Activated naive CD8-positive, alpha-beta T cell treated with anti-CD3 and anti-CD28 coated beads, Interleukin-2, amount 50 U/mL, for 16 hours (primary cell): ENCODE measurements around the gene ADAMTS8.

Source experiments
- DNase-seq: peaks from one replicate; pipeline ENCODE4 v3.0.0-alpha.2; 2020; ENCODE audit warnings: low read depth, low spot score

Gene ADAMTS8

DNA sequence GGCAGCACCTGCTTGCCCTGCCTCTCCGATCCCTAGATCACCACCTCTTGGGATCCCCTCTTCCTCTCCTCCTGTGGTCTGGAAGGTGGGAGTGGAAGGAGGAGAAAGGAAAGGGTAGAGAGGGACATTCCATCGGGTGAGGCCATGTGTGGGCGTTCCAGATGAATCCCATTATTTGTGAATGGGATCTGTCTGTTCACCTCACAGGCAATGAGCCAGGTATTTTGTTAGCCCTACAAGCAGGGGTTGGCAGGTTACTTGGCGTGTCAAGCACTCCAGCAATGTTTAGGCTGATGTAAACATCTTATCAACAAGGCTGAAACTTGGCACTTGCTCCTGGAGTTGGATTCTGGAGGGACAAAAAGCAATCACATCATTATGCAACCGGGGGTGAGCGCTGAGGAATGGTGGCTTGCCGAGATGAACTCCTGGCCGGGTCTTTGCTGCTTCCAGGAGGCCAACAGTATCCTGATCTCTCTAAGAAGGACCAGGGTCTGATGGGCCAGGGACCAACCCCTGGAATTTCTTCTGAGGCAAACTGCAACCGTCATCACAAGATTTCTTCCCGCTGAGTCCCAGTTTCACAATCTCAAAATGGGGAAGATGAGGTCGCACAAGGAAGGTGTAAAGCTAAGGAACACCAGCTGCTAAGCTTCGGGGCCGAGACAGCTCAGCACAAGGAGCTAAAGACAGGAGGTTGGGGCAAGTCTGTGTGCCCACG, 7.8 kb downstream of the ADAMTS8 start:
- DNase-seq = no peak

DNA sequence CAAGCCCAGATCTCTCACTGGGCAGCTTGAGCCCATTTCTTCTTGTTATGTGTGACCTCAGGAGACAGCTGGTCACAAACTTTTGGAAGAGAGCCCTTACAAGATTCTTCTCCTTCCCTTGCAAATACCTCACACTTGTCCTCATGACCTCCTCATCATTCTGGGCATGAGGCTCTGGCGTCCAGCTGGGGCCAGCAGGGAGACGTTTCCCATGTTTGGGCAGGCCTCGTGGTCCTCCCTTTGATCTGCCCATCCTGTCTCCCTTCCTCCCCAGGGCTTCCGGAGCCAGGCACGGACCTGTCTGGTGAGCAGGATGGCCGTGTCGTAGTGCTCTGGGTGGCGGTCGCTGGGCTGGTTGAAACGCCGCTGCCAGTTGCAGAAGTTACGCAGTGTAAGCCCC, 9.7 kb downstream of the ADAMTS8 start:
- no peak for DNase-seq

DNA sequence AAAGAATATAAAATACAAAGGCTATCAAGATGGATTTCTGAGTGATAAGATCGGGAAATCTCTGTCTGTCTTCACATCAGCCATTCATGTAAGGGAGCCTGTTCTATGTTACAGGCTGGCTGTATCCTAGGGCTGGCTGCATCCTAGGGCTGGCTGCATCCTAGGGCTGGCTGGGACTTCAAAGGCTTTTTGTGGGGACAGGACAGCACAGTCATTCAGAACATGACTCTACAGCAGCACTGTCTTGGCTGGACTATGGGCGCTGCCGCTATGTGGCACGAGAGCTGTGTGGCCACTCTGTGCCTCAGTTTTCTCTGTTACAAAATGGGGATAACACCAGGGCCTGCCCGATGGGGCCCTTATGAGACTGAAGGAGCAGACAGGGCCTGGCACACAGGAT, 10.2 kb downstream of the ADAMTS8 start:
- no peak for DNase-seq

- DNase-seq = no peak
Observed at GRCh38 chr11:130416906-130417305, 11.5 kb downstream of the ADAMTS8 start.

DNA sequence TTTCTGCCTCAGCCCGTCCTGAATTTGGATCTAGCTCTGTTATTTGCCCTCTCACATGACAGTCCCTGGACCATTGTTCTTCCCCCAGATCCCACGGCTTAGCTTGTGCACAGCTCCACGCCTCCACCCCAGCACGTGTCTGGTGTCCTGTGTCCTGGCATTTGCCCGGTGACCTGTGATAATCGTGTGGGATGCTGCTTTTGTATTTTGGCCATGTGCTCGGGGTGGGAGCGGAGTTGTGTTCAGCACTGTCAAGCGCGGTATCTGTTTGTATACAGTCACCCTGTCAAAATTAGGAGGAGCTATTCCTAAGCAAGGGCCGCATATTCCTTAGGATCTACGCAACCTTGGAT, 11.9 kb downstream of the ADAMTS8 start:
- no peak for DNase-seq

DNA sequence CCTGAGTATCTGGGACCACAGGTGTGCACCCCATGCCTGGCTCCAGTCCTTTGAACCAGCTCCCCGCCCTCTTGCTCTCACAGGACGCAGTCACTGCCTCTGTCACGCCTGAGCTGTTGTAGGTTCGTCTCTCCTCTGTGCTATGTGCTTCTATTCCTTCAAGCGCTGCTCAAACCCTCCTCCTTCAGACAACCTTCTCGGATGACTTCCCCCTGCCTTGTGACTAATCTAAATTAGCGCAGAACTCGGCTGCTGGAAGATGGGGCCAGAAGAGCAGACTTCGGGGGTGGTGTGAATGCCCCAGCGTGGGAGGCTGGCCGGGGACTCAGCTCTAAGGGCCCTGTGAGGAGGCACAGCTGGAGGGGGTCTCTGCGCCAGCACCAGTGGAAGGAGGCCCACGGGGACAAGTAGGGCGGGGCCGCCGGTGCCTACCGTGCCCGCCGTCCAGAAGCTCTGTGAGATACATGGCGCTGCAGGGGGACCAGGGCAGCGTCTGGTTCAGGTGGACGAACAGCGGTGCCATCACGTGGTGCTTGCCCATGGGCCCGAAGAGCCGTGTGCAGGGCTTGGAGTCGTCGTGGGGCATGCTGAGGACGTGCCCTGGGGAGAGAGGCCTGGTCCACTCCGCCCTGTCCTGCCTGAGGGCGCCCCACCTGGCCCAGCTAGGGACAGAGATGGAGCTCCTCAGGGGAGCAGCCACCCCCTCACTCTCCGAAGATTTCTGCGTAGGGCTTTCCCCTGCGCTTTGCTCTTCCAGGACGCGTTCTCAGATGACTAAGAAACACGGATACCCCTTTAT, 12.5 kb downstream of the ADAMTS8 start:
- no peak for DNase-seq

DNA sequence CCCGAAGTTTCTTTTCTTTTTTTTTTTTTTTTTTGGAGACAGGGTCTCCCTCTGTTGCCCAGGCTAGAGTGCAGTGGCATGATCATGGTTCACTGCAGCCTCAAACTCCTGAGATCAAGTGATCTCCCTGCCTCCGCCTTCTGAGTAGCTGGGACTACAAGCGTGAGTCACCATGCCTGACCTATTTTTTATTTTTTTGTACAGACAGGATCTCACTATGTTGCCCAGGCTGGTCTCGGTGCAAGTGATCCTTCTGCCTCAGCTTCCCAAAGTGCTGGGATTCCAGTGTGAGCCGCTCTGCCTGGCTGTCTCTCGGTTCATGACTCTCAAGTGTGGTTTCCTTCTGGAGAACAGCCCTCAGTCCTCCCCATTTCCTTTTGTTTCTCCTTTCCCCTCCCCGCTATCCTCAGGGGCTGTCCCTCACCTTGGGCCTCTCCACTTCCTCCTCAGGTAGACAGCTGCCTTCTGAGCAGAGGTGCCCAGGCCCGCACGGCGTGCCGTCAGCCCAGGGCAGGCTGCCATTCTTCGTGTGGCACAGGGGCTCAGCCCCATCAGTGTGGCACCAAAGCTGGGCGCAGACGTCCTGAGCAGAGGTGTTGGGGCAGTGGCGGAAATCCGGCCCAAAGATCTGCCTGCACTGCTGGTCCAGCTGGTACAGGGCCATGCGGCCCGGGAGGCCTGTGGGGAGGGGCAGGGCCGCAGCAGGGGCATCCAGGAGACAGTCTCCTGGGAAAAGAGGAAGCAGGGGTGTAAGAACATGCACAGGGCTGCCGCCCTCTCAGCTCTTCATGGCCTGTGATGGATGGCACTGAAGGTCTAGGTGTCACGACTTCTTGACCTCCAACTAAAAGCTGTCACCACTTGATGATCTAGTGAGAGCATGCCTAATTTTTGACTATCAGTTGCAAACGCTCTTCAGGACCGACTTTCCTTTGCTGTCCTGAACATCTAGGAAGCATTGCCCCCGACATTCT, 14.0 kb downstream of the ADAMTS8 start:
- no peak for DNase-seq

GRCh38 chr11:130413405-130414106, 14.9 kb downstream of the ADAMTS8 start:
- DNase-seq = no peak

- no peak for DNase-seq
Observed at GRCh38 chr11:130411223-130411622, 17.2 kb downstream of the ADAMTS8 start.

DNA sequence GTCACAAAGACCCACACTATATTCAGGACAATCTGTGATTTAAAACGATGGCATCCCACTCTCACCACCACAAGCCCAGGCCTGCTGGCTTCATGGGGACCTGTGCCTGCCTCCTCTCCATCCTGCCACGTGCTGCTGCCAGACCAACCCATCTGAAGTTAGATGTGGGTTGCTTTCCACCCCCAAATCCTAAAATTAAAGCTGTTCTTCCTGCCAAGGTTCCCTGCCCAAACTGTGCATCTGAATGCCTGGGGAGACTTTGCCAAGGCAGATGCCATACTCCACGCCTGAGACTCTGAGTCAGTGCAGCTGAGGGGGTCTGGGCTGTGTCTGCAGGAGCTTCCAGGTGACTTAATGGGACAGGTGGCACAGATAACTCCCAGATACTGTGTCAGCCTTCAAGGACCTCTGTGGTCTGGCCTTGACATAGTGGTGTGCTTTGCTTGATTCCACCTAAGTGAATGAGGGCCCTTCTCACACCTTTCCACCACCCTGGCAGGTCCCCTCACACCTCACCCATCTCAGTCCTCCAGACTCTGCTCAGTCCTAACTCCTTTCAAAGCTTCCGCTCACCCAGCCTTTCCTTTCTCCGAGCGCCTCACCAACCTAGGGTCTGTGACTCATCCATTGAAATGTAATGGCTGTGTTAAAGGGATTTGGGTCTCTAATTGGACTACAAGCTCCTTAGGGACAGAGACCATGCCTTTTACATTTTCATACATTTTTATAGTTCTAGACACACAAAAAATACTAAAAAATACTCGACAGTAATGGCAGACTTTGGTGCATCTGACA, 18.6 kb downstream of the ADAMTS8 start:
- no peak for DNase-seq

DNA sequence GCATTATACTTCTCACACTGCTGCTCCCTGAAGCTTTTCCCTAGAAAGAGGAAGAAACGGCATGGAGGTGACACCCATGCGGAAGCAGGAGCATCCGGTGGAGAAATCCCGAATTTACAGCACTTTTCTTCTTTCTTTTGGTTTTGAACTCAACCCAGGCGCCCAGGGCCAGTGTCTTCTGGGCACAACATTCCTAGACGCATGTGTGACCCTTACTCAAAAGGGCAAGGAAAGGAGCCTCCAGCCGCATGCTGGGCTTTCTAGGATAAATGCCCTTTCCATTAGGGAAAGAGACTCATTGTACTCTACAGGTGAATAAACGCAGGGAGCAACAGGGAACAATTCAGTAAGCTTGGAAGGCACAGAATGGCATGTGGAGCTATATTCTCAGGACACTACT, 19.5 kb downstream of the ADAMTS8 start:
- no peak for DNase-seq

- no peak for DNase-seq
Observed at GRCh38 chr11:130408401-130408890, 20.0 kb downstream of the ADAMTS8 start.

- no peak for DNase-seq
Observed at GRCh38 chr11:130407978-130408377, 20.4 kb downstream of the ADAMTS8 start.

- DNase-seq = no peak
Observed at GRCh38 chr11:130405428-130405827, 23.0 kb downstream of the ADAMTS8 start.

GRCh38 chr11:130404727-130405126, 23.7 kb downstream of the ADAMTS8 start:
- DNase-seq = no peak

- DNase-seq = no peak
Observed at GRCh38 chr11:130403967-130404366, 24.4 kb downstream of the ADAMTS8 start.

GRCh38 chr11:130403271-130403804, 25.1 kb downstream of the ADAMTS8 start:
- no peak for DNase-seq

GRCh38 chr11:130402570-130402969, 25.8 kb downstream of the ADAMTS8 start:
- no peak for DNase-seq

- DNase-seq = no peak
Observed at GRCh38 chr11:130400781-130401483, 27.5 kb downstream of the ADAMTS8 start.

DNA sequence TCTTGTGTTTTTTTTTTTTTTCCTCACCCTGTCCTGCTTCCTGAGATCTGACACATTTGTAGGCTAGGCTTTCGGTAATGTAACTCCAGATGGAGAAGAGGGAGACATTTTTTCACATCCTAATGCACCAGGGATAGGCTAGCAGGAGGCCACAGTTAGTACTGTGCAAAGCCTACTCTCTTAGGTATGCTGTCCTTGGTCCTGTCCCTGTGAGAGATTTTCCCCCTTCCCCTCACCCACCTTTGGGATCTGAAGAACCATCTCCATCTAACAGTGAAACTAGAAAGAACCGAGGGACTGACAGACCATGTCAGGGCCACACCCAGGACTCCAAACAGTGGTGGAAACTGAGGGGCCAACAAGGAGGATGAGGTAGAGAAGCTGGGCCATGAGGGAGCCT, 29.2 kb downstream of the ADAMTS8 start:
- no peak for DNase-seq
